Osteoblast (primary cell): Measurements from ENCODE around the gene C6orf89. TPM values are rescaled to one million over a fixed set of nuclear protein-coding genes. Genes with fewer than 3 reads are reported as not detected.
"Not testable (repeated sequence)": the region's sequence is repeated elsewhere in the genome, so short reads cannot be mapped to it uniquely, and the experiment has no call there.

Experiments
- DNase-seq: peaks from one replicate; pipeline ENCODE4 v3.0.0; 2011; ENCODE audit warnings: low spot score, mixed read lengths; ENCODE audit not compliant: insufficient read length; ENCODE audit errors: missing footprints
- H2AFZ ChIP-seq: 2 replicates; pipeline ENCODE4 v1.6.0; 2011; ENCODE audit warnings: mild to moderate bottlenecking, low read length
- H3K27ac ChIP-seq: 2 replicates; pipeline ENCODE4 v1.5.1; 2011; ENCODE audit warnings: mild to moderate bottlenecking, low read depth, low read length, moderate library complexity
- H3K27me3 ChIP-seq: 2 replicates; pipeline ENCODE4 v1.6.0; 2012; ENCODE audit warnings: mild to moderate bottlenecking, control low read depth, inconsistent platforms, low read length, moderate library complexity; ENCODE audit not compliant: insufficient read depth
- H3K36me3 ChIP-seq: 2 replicates; pipeline ENCODE4 v1.5.1; 2011; ENCODE audit warnings: mild to moderate bottlenecking, low read length, control low read depth, moderate library complexity; ENCODE audit not compliant: insufficient read depth
- H3K4me1 ChIP-seq: 2 replicates; pipeline ENCODE4 v1.5.1; 2011; ENCODE audit warnings: mild to moderate bottlenecking, low read length, control low read depth, moderate library complexity; ENCODE audit not compliant: insufficient read depth
- H3K4me2 ChIP-seq: 2 replicates; pipeline ENCODE4 v1.6.0; 2011; ENCODE audit warnings: mild to moderate bottlenecking, low read length; ENCODE audit not compliant: insufficient read depth
- H3K4me3 ChIP-seq: fragments of 200-600 bp; sonication (generic); 3 replicates; pipeline ENCODE4 v1.5.1; 2012; ENCODE audit warnings: mild to moderate bottlenecking, low read length, inconsistent platforms; ENCODE audit not compliant: insufficient read depth
- H3K79me2 ChIP-seq: 2 replicates; pipeline ENCODE4 v1.6.0; 2012; ENCODE audit warnings: mild to moderate bottlenecking, low read length, control low read depth, inconsistent platforms; ENCODE audit not compliant: insufficient read depth
- H3K9me3 ChIP-seq: 2 replicates; pipeline ENCODE4 v1.5.1; 2011; ENCODE audit warnings: low read depth, low read length, control low read depth
- H4K20me1 ChIP-seq: 2 replicates; pipeline ENCODE4 v1.6.0; 2012; ENCODE audit warnings: mild to moderate bottlenecking, low read length, control low read depth; ENCODE audit not compliant: insufficient read depth
- CTCF ChIP-seq: IDR thresholded peaks from 2 replicates; pipeline ENCODE4 v1.5.1; 2011; ENCODE audit warnings: mild to moderate bottlenecking, low read depth, low read length, moderate library complexity; ENCODE audit errors: extremely low read depth
- total RNA-seq: library from RNA; depleted of rRNA; stranded (reverse); fragments of >200 nt; gene quantifications from 2 replicates; pipeline ENCODE4 v1.2.3, GENCODE V29; 2012

Gene C6orf89
- total RNA-seq, 1 donor, result 59.0 TPM

GRCh38 chr6:36888654-36889481, 3.1 kb downstream of the C6orf89 start:
- Histone ChIP-seq H3K9me3 (no peaks in the 10 kb centered on the region), H3K27ac (no peak overlapping the region), H4K20me1 (peaks cover 28% of the 10 kb centered on the region), H3K4me1 (peaks cover 14% of the 10 kb centered on the region), H3K4me2 (no peak overlapping the region), H3K4me3 (no peak overlapping the region), H3K79me2 (peaks cover 72% of the 10 kb centered on the region), H3K36me3 (peaks cover 4% of the 10 kb centered on the region), H2AFZ (no peak overlapping the region), H3K27me3 (no peaks in the 10 kb centered on the region)
- no peak for TF ChIP-seq CTCF
- no peak for DNase-seq

- Histone ChIP-seq H3K79me2 (peaks cover 85% of the 10 kb centered on the region), H3K4me3 (no peak overlapping the region), H3K27me3 (no peaks in the 10 kb centered on the region), H3K4me2 (no peak overlapping the region), H4K20me1 (peaks cover 28% of the 10 kb centered on the region), H3K9me3 (no peaks in the 10 kb centered on the region), H2AFZ (no peak overlapping the region), H3K4me1 (peaks cover 11% of the 10 kb centered on the region), H3K27ac (no peak overlapping the region), H3K36me3 (peaks cover 14% of the 10 kb centered on the region)
- no peak for TF ChIP-seq CTCF
- no peak for DNase-seq
Observed at GRCh38 chr6:36890112-36890663, 4.4 kb downstream of the C6orf89 start.

GRCh38 chr6:36891153-36891552, 5.4 kb downstream of the C6orf89 start:
- Histone ChIP-seq H3K36me3 (peaks cover 15% of the 10 kb centered on the region), H3K79me2 (peaks cover 84% of the 10 kb centered on the region), H4K20me1 (peaks cover 28% of the 10 kb centered on the region)
- not testable (repeated sequence) for H2AFZ ChIP-seq, H3K4me3 ChIP-seq, H3K4me1 ChIP-seq, DNase-seq, H3K4me2 ChIP-seq, H3K9me3 ChIP-seq, H3K27me3 ChIP-seq, H3K27ac ChIP-seq

- H2AFZ ChIP-seq, result no peak overlapping the region
- no peaks in the 10 kb centered on the region for H3K4me1 ChIP-seq
- peaks cover 19% of the 10 kb centered on the region for H3K36me3 ChIP-seq
- no peak overlapping the region for H3K4me3 ChIP-seq
- H3K27me3 ChIP-seq, result no peaks in the 10 kb centered on the region
- no peaks in the 10 kb centered on the region for H3K9me3 ChIP-seq
- no peak overlapping the region for H3K4me2 ChIP-seq
- no peak overlapping the region for H3K27ac ChIP-seq
- no peak for DNase-seq
- peaks cover 21% of the 10 kb centered on the region for H4K20me1 ChIP-seq
- no peak for TF ChIP-seq CTCF
- peaks cover 59% of the 10 kb centered on the region for H3K79me2 ChIP-seq
Observed at GRCh38 chr6:36893976-36894932, 8.5 kb downstream of the C6orf89 start.
